ENCODE measurements around the gene B3GAT1. TPM values are rescaled to one million over a fixed set of nuclear protein-coding genes. Genes with fewer than 3 reads are reported as not detected.

The B3GAT1 gene
- total and polyA plus RNA-seq, 12 donors, result 0.09 to 10.3 (median 2.1) TPM; not detected in 1

- Histone ChIP-seq H3K27ac (no peak overlapping the region), H3K36me3 (replicated peaks in 1 of 2) (no peaks in the 10 kb centered on the region), H3K9me3 (replicated peaks in 1 of 3) (no peaks in the 10 kb centered on the region), H3K27me3 (no peaks in the 10 kb centered on the region), H3K4me3 (no peak overlapping the region), H3K4me1 (replicated peaks in 1 of 2) (no peaks in the 10 kb centered on the region)
- TF ChIP-seq CTCF (IDR thresholded peaks at IDR 0.05) (no peak), POLR2A (IDR thresholded peaks at IDR 0.05) (no peak)
- intact Hi-C loops (cut with DNase I), result no loop called here
- WGBS, 4 donors, result 71 to 88% (median 86%) methylated on average over 8 of the region's 8 CpGs
- DNase-seq, result peak in 1 of 7 donors; percentile 0
Measured at GRCh38 chr11:134372961-134373360, 39.1 kb downstream of the B3GAT1 start.

- Histone ChIP-seq H3K36me3 (replicated peaks in 1 of 2) (no peaks in the 10 kb centered on the region), H3K4me3 (no peak overlapping the region), H3K4me1 (replicated peaks in 1 of 2) (no peaks in the 10 kb centered on the region), H3K27ac (no peak overlapping the region), H3K9me3 (replicated peaks in 1 of 3) (no peaks in the 10 kb centered on the region), H3K27me3 (no peaks in the 10 kb centered on the region)
- TF ChIP-seq POLR2A (IDR thresholded peaks at IDR 0.05), result no peak
- TF ChIP-seq CTCF (IDR thresholded peaks at IDR 0.05), result no peak
- DNase-seq, result peak in 1 of 7 donors; percentile 8
- intact Hi-C loops (cut with DNase I), result no loop called here
- WGBS, 4 donors, result 85 to 90% (median 87%) methylated on average over 5 to 10 of the region's 10 CpGs
Measured at GRCh38 chr11:134372536-134372935, 39.5 kb downstream of the B3GAT1 start.

GRCh38 chr11:134371436-134372185 is 40.4 kb downstream of the B3GAT1 start:
- no peaks in the 10 kb centered on the region for H3K4me1 ChIP-seq (replicated peaks in 1 of 2)
- DNase-seq, result no peak
- TF ChIP-seq POLR2A (IDR thresholded peaks at IDR 0.05) (no peak), CTCF (IDR thresholded peaks at IDR 0.05) (no peak)
- H3K36me3 ChIP-seq (replicated peaks in 1 of 2), result no peaks in the 10 kb centered on the region
- intact Hi-C loops (cut with DNase I), result no loop called here
- H3K9me3 ChIP-seq (replicated peaks in 1 of 3), result no peaks in the 10 kb centered on the region
- WGBS, 4 donors, result 86 to 92% (median 91%) methylated on average over 14 to 22 of the region's 22 CpGs
- no peaks in the 10 kb centered on the region for H3K27me3 ChIP-seq
- no peak overlapping the region for H3K27ac ChIP-seq
- H3K4me3 ChIP-seq, result no peak overlapping the region

- 83 to 92% (median 86%) methylated on average over 8 to 19 of the region's 19 CpGs for WGBS, 4 donors
- Histone ChIP-seq H3K27me3 (no peaks in the 10 kb centered on the region), H3K9me3 (replicated peaks in 1 of 3) (no peaks in the 10 kb centered on the region), H3K4me3 (no peak overlapping the region), H3K4me1 (replicated peaks in 1 of 2) (no peaks in the 10 kb centered on the region), H3K36me3 (replicated peaks in 1 of 2) (no peaks in the 10 kb centered on the region), H3K27ac (no peak overlapping the region)
- intact Hi-C loops (cut with DNase I), result no loop called here
- no peak for DNase-seq
- TF ChIP-seq POLR2A (IDR thresholded peaks at IDR 0.05) (no peak), CTCF (IDR thresholded peaks at IDR 0.05) (no peak)
Measured at GRCh38 chr11:134370526-134371435, 41.3 kb downstream of the B3GAT1 start.

Data from adrenal gland (tissue), 12 donors.